NOMO-1 treated with dmso at 0.1 percent for 144 hours (cell line): ENCODE data around the gene GLDN.
"Not testable (repeated sequence)": the region's sequence is repeated elsewhere in the genome, so short reads cannot be mapped to it uniquely, and the experiment has no call there.

Source experiments
- DNase-seq: peaks from one replicate; lab custom pipeline; 2025; ENCODE audit not compliant: unreplicated experiment; lab: John Stamatoyannopoulos, UW

GLDN gene

DNA sequence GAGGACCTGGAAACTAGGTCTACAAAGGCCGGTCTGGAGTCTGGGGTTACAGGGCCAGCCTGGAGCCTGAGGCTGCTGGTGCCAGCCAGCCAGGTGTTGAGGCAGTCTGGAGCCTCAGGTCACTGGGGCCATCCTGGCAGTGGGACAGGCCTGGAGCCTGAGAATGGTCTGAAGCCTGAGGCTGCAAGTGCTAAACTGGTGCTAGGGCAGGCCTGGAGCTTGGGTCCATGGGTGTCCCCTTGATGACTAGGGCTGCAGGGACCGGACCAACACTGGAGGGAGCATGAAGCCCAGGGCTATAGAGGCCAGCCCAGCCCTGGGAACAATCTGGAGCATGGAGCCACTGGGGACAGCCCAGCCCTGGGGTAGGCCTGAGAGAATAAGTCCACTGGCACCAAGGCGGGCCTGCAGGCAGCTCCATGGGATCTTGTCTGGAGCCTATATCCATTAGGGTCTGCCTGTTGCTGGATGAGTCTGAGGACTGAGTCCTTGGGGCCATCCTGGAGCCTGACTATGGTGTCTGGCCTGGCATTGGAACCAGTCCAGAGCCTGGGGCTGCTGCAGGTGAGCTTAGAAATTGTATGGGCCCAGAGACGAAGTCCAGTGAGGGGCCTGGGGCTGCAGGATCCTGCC, 101.9 kb downstream of the GLDN start:
- no peak for DNase-seq

DNA sequence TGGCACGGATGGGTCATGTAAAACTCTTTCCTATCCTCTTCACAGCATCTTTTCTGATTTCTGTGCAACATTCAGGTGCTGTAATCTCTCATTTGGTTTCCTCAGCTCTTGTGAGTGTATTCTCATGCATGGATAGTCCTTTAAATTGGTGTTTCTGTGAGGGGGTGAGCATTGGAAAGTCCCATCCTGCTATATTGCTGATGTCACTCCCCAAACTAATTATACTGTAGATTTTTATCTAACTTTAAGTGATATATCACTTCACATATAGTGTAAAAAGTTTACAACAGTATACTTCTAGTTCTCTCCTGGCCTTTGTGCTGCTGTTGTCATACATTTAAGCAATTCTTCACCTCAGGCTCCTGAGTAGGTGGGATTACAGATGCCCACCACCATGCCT, 102.7 kb downstream of the GLDN start:
- no peak for DNase-seq

DNA sequence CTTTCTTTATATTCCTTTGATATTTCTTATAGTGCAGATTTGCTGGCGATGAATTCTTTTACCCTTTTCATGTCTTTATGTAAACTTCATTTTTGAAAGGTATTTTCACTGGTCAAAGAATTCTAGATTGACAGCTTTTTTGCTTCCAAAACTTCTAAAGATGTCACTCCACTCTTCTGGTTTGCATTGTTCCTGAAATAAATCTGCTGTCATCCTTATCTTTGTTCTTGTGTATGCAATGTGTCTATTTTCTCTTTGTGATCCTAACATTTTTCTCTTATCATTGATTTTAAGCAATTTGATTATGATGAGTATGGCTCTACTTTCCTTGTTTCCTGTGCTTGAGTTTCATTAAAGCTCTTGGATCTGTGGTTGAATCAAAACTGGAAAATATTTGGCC, 103.4 kb downstream of the GLDN start:
- no peak for DNase-seq

DNA sequence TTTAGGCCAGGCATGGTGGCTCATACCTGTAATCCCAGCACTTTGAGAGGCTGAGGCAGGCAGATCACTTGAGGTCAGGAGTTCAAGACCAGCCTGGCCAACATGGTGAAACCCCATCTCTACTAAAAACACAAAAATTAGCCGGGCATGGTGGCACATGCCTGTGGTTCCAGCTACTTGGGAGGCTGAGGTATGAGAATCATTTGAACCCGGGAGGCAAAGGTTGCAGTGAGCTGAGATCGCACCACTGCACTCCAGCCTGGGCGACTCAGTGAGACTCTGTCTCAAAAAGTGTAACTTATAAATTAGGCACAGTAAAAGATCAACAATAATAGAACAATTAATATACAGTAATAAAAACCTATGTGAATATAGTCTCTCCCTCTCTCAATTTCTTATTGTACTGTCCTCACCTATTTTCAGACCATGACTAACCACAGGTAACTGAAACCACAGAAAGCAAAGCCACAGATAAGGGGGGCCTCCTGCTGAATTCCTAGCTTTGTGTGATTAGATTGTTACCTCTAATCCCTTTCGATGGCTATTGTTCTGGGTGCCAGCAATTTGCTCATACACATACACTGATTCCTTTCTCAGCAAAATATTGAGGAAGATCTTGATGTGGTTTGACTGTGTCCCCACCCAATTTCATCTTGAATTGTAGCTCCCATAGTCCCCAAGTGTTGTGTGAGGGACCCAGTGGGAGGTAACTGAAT, 104.7 kb downstream of the GLDN start:
- DNase-seq: not testable (repeated sequence)

DNA sequence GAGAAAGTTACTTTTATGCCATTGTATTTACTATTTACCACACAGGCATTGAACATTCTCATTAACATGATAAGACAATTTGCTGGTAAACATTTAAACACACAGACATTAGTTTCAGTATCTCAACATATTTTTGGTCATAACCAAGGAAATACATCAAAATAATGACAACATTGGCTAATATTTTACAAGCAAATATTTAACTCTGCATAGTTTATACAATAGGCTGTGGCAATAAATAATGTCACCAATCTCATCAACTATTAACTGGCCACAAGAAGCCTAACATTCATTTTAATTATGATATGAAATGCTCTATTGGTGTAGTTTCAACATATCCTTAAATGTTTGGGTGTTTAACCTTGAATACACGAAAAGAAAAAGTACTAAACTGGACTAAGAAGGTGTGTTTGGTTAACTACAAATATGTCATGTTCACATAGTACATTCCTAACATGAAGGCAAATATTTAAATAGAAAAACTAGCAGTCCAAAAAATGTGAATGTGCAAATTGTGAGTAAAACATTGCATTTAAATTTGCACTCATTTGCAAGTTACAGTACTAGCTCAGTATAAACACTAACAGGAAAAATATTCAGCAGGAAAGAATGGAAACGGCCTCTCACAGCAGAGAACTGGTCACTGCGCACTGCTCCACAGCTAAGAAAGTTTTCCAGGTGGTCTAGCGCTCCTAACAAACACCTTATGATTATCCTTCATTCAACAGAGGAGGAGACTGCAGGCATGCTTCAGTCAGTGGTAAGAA, 106.6 kb downstream of the GLDN start:
- no peak for DNase-seq

DNA sequence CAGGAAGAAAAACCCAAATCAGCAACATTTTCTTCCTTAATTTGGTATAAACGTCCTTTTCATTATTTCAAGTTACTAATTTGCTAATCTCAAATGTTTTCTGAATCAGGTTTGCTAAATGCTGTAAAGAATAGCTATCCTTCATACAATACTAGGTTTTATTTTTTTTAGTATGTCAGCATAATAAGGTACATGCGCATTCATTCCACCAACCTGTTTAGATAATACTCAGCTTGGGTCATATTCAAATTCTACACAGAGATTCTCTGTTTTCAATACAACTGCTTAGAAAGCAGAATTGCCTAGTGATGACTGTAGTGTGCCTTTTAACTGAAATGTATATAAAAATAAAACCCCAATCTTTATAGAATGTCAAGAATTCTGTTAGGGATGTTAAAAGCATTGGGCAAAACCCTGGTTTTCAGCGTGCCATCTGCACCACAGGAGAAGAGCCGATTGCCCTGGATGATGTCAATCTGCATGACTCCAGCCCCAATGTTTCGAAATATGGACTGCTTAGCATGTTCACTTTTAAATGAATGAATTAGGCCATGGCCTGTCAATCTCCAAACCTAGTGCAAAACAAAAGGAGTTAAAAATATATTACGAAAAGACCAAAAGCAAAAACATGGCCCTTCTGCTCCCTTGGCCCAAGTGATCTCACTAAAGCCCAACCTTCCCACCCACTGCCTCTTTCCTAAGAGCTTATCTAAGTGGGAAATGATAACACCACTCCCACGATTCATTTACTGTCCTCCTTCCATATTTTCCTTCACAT, 107.4 kb downstream of the GLDN start:
- DNase-seq: no peak

DNA sequence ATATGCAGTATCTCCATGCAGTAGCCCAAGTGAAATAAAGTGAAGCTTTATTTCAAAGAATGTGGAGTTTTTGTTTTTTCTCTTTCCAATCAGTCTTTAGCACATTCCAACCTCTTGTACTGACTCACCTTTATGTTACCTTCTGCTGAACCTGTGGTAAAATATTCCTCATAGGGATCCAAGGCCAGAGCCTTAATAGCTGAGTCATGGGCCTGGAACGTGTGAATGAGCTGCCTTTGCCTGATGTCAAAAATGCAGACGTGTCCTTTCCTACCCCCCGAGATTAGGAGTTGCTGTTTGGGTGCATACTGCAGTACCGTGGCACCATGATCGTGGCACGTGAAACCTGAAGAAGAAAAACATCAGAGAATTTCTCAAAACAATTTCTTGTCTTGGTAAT, 108.5 kb downstream of the GLDN start:
- no peak for DNase-seq
